Measurements from ENCODE around the gene ST3GAL5. TPM values are rescaled to one million over a fixed set of nuclear protein-coding genes. Genes with fewer than 3 reads are reported as not detected.

The ST3GAL5 gene
- total RNA-seq, 4 donors from 2014 or later, result 30.9 to 37.4 (median 32.9) TPM

DNA sequence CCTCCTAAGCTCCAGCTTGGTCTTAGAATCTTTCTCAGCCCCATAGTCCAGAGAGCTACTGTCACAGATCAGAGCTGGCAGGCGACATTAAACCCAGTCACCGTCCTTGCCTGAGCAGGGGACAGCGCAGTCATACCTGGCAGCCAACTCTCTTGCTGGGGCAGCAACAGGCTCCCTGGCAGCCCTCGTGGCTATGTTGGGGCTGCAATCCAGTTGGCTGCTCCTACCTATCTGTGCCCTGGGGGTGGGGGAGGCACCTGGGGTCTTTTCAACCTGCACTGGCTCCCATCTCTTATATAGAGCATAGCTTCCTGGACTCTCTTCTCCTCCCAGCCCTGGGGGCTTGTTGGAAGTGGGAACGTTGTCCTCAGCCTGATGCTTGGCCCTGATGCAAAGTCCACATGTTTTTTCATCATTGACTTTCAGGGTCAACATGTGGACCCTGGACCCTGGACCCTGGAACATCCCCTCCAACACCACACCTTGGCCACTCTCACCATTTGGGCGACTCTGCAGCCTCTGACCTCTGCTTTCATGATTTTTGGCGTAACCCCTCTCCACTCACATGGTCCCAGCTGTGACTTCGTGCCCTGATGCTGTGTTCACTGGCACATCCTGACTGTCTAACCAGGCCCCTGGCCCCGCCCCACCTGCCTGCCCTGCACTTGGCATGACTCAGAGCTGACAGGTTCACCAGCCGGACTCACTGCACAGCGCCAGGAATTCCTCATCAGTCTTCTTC is 89.4 kb downstream of the ST3GAL5 start:
- H3K4me1 ChIP-seq, result peaks cover 0 to 43% (median 30%) of the 10 kb centered on the region in 4 donors
- TF ChIP-seq EP300 (IDR thresholded peaks at IDR 0.05), result no peak
- no peak for TF ChIP-seq POLR2A (IDR thresholded peaks at IDR 0.05)
- TF ChIP-seq, protein P1, sequence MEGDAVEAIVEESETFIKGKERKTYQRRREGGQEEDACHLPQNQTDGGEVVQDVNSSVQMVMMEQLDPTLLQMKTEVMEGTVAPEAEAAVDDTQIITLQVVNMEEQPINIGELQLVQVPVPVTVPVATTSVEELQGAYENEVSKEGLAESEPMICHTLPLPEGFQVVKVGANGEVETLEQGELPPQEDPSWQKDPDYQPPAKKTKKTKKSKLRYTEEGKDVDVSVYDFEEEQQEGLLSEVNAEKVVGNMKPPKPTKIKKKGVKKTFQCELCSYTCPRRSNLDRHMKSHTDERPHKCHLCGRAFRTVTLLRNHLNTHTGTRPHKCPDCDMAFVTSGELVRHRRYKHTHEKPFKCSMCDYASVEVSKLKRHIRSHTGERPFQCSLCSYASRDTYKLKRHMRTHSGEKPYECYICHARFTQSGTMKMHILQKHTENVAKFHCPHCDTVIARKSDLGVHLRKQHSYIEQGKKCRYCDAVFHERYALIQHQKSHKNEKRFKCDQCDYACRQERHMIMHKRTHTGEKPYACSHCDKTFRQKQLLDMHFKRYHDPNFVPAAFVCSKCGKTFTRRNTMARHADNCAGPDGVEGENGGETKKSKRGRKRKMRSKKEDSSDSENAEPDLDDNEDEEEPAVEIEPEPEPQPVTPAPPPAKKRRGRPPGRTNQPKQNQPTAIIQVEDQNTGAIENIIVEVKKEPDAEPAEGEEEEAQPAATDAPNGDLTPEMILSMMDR (IDR thresholded peaks at IDR 0.05), result no peak
- no peak overlapping the region for H3K4me3 ChIP-seq
- DNase-seq (ENCODE audit: low spot score in 2 of 2), result no peak
- peaks cover 0 to 15% (median 0%) of the 10 kb centered on the region in 4 donors for H3K9me3 ChIP-seq
- peak overlapping the region in 1 of 4 donors; percentile 78 for H3K27ac ChIP-seq
- H3K27me3 ChIP-seq, result no peaks in the 10 kb centered on the region
- 82 to 83% methylated on average over 10 to 11 of the region's 11 CpGs for WGBS, 2 donors
- peaks cover 0 to 32% (median 0%) of the 10 kb centered on the region in 3 donors for H3K36me3 ChIP-seq

DNA sequence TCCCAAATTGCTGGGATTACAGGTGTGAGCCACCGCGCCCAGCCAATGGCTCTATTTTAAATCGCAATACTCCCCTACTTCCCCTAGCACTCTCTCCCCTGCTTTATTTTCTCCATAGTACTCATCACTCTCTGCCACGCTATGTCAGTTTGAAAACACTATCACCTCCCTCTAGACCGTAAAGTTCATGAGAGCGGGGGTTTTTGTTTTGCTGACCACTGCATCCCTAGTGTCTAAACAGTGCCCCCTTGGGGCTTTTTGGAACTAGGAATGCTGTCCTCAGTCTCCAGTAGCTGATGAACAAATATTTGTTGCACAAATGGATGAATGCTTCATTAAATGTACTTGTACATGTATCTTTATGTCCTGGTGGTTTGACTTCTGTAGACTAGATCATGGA is 90.9 kb downstream of the ST3GAL5 start:
- WGBS, 2 donors, result 72 to 75% methylated on average over 6 of the region's 6 CpGs
- TF ChIP-seq POLR2A (IDR thresholded peaks at IDR 0.05) (no peak), EP300 (IDR thresholded peaks at IDR 0.05) (peak in 1 of 2 donors; percentile 6)
- TF ChIP-seq, protein P1 (IDR thresholded peaks at IDR 0.05), result peak in 4 of 5 experiments; percentile 14 to 46 (median 32)
- Histone ChIP-seq H3K4me3 (no peak overlapping the region), H3K9me3 (peaks cover 0 to 15% (median 0%) of the 10 kb centered on the region in 4 donors), H3K27me3 (no peaks in the 10 kb centered on the region), H3K4me1 (peaks cover 0 to 57% (median 44%) of the 10 kb centered on the region in 4 donors), H3K36me3 (peaks cover 0 to 32% (median 0%) of the 10 kb centered on the region in 3 donors), H3K27ac (peak overlapping the region in 1 of 4 donors; percentile 78)
- no peak for DNase-seq (ENCODE audit: low spot score in 2 of 2)

DNA sequence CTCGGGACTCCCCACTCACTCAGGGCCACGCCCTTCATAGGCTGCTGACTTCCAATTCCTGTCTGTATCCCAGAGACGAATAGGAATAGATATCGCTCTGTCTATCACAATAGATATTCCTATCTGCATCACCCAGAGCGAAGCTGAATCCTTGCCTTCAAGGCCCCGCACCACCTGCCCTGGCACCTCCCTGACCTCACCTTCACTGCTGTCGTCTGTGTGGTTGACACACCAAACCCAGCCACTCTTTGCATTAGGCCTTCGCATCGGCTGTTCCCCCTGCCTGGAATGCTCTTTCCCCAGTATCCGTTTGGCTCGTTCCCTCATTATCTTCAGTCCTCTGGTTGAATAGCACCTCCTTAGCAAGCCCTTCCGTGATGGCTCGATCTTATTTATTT is 91.5 kb downstream of the ST3GAL5 start:
- TF ChIP-seq, protein P1 (IDR thresholded peaks at IDR 0.05), result no peak
- DNase-seq (ENCODE audit: low spot score in 2 of 2), result no peak
- Histone ChIP-seq H3K4me3 (no peak overlapping the region), H3K27me3 (no peaks in the 10 kb centered on the region), H3K36me3 (peaks cover 0 to 29% (median 0%) of the 10 kb centered on the region in 3 donors), H3K9me3 (peaks cover 0 to 13% (median 0%) of the 10 kb centered on the region in 4 donors), H3K27ac (peak overlapping the region in 3 of 4 donors; percentile 55 to 92 (median 78)), H3K4me1 (peaks cover 2 to 64% (median 50%) of the 10 kb centered on the region in 4 donors)
- 88 to 90% methylated on average over 13 of the region's 13 CpGs for WGBS, 2 donors

DNA sequence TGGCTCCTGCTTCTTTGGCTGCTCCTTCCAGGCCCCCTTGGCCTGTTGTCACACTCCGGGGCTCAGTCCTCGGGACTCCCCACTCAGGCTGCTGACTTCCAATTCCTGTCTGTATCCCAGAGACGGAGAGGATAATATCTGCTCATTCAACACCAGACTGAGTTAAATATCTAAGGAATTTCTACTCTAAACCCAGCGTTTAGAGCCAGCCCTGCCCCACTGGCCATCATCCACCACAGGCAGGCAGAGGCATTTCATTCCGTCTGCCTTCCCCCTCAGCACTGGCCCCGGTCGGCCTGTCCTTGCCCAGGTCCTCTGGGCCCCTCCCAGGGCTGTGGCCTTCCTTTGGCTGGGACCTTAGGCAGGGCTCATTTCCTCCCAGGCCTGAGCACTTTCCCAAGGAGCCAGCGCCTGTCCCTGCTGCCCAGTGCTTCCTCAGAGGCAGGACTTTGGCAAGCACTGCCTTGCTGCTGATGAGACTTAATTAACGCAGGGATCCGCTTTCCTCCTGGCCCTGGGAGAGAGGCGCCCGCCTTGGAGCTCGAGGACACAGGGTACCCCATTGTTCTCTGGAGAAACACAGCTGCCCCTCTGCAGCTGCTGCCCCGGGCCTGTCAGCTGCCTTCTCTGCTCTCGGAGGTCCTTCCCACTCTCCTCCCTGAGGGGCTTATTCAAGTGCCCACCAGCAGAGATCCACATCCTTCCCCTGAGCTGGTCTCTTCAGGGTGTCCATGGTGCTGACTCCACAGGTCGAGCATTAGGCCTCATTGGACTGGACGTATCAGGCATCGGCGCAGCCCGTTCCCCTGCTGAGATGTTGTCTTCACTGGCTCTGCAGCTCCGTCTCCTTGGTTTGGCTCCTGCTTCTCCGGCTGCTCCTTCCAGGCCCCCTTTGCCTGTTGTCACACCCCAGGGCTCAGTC is 92.2 kb downstream of the ST3GAL5 start:
- 36 to 48% methylated on average over 19 to 22 of the region's 22 CpGs for WGBS, 2 donors
- Histone ChIP-seq H3K4me3 (no peak overlapping the region), H3K36me3 (peaks cover 0 to 24% (median 0%) of the 10 kb centered on the region in 3 donors), H3K27me3 (no peaks in the 10 kb centered on the region), H3K9me3 (peaks cover 0 to 11% (median 0%) of the 10 kb centered on the region in 4 donors), H3K27ac (peak overlapping the region; percentile 54 to 92 (median 66)), H3K4me1 (peaks cover 2 to 70% (median 51%) of the 10 kb centered on the region in 4 donors)
- TF ChIP-seq POLR2A (IDR thresholded peaks at IDR 0.05) (no peak), EP300 (IDR thresholded peaks at IDR 0.05) (no peak)
- TF ChIP-seq, protein P1 (IDR thresholded peaks at IDR 0.05), result no peak
- no peak for DNase-seq (ENCODE audit: low spot score in 2 of 2)
